GM13977 (cell line): ENCODE data around the gene SOST.

Source experiments
- DNase-seq: peaks from one replicate; pipeline ENCODE4 v3.0.0; 2012; ENCODE audit warnings: low spot score
- CTCF ChIP-seq: IDR thresholded peaks from 2 replicates; pipeline ENCODE4 v1.5.1; 2012; ENCODE audit warnings: mild to moderate bottlenecking, control low read depth; ENCODE audit not compliant: insufficient read depth; ENCODE audit errors: extremely low read depth, missing control alignments
- in situ Hi-C: fragments of 300-500 bp; cut with MboI; formaldehyde crosslinking; loops from one replicate; pipeline ENCODE4 v1.12.0; 2022; ENCODE audit warnings: low sequenced_read_pairs, low pct_unique_long_range_greater_than_20kb, mixed read lengths, inconsistent platforms; ENCODE audit not compliant: unreplicated experiment

Gene SOST

DNA sequence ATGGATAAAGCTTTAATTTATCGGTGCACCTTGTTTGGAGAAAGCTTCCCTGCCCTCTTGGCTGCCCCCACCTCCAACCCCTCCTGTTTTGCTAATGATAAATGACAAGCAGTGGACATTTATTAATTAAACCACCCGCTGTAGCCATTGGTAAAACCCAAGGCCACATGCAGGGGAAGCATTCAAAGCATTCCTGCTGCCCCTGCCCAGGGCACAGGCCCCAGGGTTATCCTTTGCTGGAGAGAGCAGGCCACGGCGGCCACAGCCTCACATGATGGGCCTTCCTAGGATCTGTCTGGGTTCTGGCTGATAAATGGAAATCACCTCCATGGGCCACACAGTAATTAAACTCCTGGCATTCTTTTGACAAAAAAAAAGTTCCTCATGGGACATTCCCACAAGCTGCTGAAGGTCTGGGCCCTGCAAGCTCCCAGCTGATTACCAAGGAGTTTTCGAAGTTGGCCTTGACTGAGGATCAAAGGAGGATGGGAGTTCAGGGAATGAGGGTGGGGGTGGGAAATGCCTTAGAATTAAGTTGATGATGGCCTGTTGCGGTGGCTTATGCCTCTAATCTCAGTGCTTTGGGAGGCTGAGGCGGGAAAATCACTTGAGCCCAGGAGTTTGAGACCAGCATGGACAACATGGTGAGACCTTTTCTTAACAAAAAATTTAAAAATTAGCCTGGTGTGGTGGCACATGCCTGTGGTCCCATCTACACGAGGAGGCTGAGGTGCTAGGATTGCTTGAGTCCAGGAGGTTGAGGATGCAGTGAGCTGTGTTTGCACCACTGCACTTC, 35.5 kb downstream of the SOST start:
- DNase-seq = no peak
- in situ Hi-C loops = no loop called here
- no peak for TF ChIP-seq CTCF

DNA sequence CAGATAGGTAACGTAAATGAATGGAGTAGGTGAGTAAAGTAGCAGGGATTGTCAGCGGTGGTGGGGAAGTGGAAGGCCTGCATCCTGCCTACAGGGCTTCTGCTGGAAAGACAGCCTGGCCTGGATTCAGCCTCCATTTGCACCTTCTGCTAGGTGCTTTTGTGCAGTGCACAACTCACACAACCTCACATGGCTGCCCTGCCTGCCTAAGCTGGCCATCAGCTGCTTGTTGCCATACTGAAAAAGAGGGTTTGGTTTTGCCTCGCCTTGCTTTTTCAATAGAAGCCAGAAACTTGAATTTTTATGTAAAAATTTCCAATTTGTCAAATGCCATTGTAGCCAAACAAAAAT, 36.3 kb downstream of the SOST start:
- in situ Hi-C loops = no loop called here
- TF ChIP-seq CTCF = no peak
- no peak for DNase-seq

DNA sequence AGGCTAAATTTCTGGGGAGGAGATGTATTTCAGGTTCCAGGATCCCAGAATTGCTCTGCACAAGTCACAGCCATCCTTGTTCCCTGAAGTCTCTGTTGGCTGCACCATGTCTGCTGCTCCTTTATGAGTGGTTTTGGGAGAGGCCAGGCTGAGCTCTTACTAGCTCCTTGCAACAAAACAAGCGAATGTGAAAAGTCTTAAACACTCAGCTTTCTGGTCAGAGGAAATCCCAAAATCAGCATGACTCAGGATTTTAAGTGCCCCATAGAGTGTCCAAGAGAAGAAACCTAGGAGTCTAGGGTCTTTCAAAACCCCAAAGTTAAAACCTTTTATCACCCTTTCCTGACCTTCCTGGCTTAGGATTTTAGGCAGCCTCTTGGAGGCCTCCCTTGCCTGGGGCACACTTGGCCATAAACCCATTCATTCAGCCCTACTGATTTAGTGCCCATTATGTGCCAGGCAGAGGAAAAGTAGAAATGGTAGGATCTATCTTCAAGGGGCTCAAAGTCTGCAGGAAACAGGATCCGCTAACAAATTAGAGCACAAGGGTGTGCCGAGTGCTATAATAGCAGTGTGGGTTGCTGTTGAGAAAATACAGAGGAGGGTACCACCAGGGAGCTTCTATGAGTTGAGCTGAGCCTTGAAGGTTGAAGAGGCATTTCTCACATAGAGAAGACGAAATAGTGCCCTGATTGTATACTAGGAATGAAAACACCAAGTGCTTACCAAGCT, 36.9 kb downstream of the SOST start:
- in situ Hi-C loops = no loop called here
- no peak for DNase-seq
- TF ChIP-seq CTCF = no peak

GRCh38 chr17:43720311-43721060, 38.1 kb downstream of the SOST start:
- TF ChIP-seq CTCF = no peak
- in situ Hi-C loops = no loop called here

GRCh38 chr17:43719578-43719977, 39.0 kb downstream of the SOST start:
- no peak for TF ChIP-seq CTCF
- DNase-seq = no peak
- in situ Hi-C loops = no loop called here

More at GRCh38 chr17:43720311-43721060, 38.1 kb downstream of the SOST start:
- peak; percentile 87 for DNase-seq

DNA sequence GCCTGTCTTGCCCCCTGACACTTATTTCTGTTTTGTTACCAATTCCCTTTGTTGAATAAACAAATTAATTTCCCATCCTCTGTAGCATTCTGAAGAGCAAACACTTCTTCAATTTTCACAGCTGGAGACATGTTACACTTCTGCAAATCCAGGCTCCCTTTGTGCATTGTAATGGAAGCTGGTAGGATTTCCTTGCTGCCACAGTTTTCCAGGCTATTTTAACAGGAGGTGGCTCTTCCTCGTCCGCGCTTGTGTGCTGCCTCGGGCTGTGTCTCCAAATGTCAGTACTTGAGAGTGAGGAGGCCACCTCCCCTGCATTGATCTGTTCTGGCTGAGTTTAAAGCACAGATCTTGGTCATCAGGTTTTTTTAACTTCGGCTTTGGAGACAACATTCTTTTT, 40.0 kb downstream of the SOST start:
- DNase-seq = no peak
- TF ChIP-seq CTCF = no peak

More for the DNA sequence above, 40.0 kb downstream of the SOST start:
- in situ Hi-C loops = no loop called here
